Stimulated activated naive CD4-positive, alpha-beta T cell (primary cell): ENCODE results near the gene NDEL1.
"Not testable (repeated sequence)": the region's sequence is repeated elsewhere in the genome, so short reads cannot be mapped to it uniquely, and the experiment has no call there.

Source experiments
- DNase-seq, 6 experiments: peaks; one replicate each; lab custom pipeline; 2025; lab: John Stamatoyannopoulos, UW

The NDEL1 gene, protein sequence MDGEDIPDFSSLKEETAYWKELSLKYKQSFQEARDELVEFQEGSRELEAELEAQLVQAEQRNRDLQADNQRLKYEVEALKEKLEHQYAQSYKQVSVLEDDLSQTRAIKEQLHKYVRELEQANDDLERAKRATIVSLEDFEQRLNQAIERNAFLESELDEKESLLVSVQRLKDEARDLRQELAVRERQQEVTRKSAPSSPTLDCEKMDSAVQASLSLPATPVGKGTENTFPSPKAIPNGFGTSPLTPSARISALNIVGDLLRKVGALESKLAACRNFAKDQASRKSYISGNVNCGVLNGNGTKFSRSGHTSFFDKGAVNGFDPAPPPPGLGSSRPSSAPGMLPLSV

DNA sequence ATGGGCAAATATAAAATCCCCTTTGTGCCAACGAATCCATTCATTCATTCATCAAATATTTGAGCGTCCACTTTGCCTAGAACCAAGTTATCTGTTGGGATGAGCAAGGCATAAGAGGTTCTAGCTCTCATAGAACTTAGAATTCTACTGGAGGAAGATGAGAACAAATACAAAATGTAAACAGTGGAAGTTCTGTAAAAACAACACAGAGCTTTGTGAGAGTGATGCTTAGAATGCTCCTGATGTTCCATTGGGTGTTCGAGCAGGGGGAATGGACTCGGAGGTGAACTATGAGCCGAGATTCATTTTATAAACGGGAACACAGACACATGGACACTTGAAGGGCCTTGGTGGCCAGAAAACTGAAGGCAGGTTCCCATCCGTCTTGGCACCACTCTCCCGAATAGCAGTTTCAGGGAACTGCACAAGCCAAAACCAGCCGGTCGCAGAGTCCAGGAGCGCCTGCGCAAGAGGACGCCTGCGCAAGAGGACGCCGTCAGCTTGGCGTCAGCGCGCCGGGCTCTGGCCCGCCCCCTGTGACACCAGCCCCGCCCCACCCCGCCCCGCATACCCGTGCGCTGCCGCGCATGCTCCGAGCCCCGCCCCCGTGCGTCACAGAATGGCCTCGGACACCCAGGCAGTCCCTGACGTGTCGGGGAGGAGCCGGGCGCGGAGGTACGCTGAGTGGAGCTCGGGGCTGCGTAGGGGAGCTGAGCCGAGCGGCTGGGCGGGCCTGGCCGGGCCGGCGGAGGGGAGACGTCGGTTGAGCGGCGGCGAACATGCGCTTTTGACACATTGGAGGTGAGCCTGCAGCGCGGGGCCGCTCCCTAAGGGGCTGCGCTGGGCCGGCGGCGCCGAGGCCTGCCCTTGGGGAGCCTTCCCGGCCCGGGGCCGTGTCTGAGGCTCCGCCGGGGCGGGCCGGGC, at the start of gene NDEL1:
TSS of gene NDEL1 (plus strand) at position 640 of the 924 bp plus-strand sequence. CDS start 8,388 bp downstream, outside the sequence.
- DNase-seq: peak; percentile 97 to 99 (median 99)

DNA sequence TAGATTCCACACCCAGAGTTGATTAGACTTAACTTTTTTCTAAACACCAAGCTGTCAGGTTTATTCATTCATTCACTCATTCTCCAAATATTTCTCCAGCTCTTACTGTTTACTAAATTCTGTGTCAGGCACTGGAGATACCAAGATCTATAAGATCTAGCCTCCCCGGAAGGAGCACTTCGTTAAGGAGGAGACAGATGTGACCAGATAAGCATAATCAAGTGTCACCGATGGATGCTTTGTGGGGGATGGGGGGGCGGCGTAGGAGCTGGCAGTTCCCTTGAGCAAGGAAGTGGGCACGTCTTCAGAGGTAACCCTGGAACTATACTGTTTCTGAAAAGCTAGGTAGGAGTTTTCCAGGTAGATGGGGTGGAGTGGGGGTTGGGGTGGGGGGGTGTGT, 48.8 kb upstream of the NDEL1 start:
- DNase-seq: no peak

DNA sequence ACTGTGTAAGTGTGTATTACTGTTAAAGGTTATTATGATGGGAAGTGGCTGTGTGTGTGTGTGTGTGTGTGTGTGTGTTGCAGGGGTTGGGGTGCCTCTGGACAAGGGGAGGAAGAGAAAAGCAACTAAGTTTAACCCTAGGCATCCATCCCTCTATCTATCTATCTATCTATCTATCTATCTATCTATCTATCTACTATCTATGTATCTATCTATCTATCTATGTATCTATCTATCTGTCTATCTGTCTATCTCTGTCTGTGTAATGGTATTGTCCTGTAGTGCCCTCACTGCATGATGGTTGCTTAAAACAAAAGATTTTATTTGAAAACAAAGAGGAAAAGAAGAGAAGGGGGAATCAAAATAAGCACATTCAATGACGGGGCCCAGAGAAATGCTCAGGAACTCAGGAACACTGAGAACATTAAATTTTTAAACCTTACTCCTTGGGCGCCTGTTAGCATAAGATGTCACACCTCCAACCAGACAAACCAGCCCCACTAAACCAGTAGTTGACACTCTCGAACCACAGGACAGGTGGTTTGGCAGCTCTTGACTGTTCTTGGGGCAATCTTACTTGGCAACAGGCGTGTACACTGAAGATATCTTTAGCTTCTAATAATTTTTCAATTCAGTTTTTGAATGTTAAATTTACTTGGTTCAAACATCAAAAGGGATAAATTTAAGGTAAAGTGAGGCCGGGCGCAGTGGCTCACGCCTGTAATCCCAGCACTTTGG, 47.6 kb upstream of the NDEL1 start:
- no peak for DNase-seq

DNA sequence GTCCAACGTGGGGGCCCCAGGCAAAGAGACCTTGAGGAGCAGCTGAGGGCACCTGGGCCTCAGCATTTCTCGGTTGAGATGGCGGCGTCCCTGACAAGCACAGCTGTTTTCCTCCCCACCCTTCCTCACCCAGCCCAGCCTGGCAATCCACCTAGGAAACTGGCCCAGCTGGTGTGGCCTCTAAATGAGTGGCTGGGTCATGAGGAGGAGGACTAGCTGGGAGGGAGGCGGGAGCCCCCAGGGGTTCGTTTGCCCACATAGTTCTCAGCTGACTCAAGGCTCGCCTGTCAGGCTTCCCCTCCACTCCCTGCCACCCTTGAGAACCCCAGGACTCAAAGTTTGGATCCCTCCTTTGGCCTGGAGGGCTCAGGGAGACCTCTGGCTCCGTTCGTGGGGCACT, 44.0 kb upstream of the NDEL1 start:
- no peak for DNase-seq

DNA sequence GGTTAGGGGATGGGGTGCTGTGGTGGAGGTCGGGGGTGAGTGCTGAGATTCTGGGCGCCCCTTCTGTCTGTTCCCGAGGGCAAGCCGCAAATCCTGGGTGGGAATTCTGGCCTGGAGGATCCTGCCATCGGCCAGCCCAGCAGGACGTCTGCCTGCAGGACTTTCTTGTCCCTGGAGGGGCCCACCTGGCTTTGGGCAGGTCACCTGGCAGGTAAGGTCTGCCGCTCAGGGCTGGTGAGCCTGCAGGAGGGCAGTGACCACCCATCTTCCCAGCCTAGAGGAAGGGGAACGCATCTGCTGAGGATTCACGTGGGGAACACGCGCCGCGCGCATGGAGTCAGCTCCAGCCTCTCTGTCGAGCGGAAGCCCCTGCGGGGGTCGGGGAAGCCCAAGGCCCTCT, 43.4 kb upstream of the NDEL1 start:
- no peak for DNase-seq

DNA sequence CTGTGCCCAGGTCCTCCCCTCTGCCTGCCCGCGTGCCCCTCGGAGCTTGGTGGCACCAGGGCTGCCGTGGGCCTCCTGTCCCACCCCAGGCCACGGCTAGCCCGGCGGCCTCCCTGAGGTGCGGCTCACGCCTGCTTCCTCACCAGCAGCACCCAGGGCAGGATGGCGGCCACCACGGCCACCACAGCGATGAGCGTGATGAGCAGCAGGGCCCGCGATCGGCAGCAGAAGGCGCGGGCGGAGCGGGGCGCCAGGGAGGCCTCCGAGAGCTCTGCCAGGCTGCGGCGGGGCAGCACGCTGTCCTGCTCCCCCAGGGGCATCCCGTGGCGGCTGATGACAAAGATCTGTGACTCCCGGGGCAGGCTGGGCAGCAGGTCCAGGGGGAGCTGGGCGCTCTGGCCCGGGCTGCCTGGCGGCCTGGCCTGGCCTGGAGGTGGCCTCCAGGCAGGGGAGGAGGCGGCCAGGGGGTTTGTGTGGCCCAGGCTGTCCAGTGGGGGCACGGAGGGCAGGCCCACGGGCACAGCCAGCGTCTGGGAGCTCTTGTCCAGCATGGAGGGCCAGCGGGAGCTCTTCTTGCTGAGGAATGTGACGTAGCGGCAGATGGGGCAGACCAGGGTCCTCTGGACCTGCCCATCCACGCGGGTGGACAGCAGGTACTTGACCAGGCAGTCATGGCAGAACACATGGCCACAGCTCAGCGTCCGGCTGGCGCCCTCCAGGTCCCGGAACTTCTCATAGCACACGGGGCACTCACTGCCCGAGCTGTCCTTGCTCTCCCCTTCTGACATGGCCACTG, 42.8 kb upstream of the NDEL1 start:
- DNase-seq: no peak

DNA sequence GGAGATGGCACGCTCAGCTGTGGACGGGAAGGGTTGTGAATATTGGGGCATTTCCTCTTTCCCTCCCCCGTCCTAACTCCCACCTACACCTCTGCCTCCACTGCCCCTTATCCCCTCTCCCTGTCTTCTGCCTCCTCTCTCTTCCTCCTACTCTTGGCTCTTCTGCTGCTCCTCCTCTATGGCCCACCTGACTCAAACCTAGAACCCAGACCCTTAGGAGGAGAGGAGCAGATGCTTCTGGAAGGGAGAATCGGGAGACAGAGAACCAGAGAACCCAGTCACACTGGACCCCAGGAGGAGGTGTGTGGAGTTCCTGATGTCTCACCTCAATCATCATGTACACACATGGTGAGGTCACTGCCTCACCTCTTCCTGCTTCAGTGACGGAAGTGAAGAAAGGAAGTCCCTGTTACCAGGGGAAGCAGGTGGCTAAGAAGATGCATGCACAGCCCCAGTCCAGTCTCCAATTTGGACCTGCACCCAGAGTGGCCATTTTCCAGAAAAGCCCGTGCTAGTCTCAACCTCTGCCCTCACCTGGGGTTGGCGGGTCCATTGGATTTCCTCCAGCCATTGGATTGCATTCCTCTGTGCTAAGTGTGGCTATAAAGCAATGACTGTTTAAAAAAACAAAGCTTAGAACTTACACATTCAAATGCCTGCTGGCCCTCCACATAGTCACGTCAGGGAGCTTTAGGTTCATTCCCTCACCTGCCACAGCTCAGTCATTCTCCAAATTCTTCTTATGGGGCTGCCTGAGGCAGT, 42.0 kb upstream of the NDEL1 start:
- peak in 4 of 6 experiments; percentile 26 to 58 (median 50) for DNase-seq

DNA sequence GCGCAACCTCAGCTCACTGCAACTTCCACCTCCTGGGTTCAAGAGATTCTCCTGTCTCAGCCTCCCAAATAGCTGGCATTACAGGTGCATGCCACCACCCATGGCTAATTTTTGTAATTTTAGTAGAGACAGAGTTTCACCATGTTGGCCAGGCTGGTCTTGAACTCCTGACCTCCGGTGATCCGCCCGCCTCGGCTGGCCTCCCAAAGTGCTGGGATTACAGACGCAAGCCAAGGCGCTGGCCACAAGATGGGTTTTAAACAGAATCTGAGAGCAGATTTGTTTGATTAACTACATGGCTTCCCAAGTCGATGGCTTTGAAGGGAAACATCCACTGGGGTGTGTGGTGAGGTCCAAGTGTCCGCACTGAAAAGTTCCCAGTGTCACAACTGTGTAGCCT, 41.2 kb upstream of the NDEL1 start:
- DNase-seq: not testable (repeated sequence)

DNA sequence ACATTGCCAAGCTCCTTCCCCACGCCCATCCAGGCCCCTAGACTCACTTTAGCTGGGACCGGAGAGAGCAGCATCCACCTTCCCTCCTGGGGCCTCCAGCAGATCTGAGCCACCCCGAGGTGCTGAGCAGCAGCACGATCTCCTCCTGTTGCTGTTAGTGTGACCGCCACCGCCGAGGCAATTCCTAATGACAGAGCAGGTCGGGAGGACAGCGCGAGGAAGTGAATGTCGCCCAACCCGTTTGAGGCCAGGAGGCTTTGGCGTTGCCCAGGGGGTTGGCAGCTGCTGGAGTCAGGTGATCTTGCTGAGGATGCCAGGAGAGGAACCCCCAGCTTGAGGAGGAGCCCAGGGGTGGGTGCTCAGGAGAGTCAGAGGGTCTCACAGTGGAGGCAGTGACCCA, 38.0 kb upstream of the NDEL1 start, which contains the start of gene RNF222:
TSS of gene RNF222 (minus strand) at position 192 of the 400 bp plus-strand sequence. CDS start 4,366 bp downstream, outside the sequence.
- DNase-seq: no peak

DNA sequence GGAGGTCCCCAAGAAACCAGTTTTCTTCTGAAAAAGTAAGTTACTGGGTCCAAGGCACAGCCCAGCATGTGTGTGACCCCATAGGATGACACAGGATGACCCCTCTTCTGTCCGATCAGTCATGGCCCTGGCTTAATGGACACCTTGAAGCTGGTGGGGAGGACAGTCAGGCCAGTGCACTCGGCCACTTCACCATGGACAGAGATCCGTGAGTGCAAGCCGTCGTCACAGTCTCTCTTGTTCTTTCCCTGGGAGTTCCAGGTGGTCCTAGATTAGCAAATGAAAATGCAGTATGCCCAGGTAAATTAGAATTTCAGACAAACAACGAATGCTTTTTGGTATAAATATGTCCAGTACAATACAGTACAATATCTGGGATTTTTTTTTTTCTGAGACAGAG, 36.7 kb upstream of the NDEL1 start:
- no peak for DNase-seq

DNA sequence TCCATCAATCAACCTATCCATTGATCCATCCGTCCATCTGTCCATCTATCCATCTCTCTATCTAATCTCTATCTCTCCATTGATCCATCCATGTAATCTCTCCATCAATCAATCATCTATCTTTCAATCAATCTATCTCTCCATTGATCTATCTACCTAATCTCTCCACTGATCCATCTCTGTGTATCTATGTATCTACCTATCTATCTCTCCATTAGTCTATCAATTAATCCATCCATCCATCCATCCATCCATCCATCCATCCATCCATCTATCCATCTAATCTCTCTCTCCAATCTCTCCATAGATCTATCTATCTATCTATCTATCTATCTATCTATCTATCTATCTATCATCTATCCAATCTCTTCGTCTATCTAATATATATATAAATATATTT, 34.6 kb upstream of the NDEL1 start:
- DNase-seq: no peak

DNA sequence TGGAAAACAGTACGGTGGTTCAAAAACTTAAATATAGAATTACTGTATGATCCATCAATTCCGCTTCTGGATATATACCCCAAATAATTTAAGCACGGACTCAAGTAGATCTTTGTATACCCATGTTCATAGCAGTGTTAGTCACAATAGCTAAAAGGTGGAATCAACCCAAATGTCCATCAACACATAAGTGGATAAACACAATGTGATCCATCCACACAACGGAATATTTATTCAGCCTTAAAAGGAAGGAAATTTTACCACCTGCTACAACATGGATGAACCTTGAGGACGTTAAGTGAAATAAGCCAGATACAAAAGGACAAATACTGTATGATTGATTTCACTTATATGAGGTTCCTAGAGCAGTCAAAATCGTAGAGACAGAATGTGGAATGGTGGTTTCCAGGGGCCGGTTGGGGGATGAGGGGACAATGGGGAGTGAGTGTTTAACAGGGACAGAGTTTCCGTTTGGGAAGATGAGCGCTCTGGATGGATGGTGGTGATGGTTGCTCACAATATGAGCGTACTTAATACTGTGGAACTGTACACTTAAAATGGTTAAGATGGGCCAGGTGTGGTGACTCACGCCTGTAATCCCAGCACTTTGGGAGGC, 32.7 kb upstream of the NDEL1 start:
- DNase-seq: no peak

DNA sequence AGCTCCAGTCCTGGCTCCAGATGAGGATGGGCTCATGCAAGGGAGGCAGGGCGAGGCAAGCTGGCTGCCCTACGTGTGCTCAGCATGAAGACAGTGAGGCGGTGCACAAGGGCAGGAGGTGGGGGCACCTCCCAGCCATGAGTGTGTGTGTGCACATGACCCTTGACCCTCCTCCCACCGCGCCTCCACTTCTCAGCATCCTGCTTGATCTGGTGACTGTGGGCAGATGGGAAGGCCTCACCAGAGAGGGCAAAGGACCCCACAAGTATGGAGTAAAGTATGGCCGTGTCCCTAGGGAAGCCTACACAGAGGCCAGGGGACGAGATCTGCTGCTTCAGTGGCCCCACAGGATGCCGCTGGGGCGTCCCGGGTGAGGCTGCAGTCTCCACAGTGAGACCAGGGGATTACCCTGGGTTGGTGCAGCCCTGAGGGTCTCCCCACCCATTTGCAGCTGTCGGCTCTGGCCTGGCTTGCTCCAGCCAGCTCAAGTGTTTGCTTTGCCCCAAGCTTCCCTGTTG, 30.1 kb upstream of the NDEL1 start:
- no peak for DNase-seq

DNA sequence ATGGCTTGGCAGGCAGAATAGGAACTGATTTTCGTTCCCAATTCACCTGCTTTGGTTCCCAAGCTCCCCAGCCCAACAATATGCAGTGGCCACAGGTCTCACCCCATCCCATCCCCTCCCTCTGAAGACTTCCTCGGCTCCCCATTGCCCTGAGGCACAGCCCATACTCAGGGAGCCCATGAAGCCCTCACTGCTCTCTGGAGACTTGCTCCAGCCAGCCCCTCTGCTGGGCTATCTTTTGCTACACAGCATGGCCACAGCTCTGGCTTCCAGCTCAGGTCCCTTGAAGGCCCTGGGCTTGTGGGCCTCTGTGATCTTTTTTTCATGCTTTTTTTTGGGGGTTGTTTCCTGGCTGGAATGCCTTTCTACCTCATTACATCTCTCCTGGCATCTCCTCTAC, 29.5 kb upstream of the NDEL1 start:
- no peak for DNase-seq

DNA sequence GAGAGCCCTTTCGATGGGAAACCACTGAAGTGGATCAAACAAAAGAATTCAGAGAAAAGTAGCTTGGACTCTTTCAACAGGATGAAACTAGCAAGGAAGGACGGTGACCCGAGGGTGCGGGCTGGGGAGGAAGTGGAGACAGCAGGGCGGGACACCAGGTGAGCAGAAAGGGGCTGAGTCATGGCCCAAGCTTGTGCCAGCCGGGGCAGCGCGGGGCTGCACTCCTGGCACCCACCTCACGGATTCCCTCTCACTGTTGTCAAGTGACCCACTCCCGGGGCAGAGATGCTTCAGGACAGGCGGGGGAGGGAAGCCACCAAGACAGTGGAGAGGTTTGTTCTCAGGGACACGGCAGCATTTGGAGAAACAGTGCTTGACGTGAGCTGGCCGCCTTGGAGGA, 27.3 kb upstream of the NDEL1 start:
- no peak for DNase-seq

DNA sequence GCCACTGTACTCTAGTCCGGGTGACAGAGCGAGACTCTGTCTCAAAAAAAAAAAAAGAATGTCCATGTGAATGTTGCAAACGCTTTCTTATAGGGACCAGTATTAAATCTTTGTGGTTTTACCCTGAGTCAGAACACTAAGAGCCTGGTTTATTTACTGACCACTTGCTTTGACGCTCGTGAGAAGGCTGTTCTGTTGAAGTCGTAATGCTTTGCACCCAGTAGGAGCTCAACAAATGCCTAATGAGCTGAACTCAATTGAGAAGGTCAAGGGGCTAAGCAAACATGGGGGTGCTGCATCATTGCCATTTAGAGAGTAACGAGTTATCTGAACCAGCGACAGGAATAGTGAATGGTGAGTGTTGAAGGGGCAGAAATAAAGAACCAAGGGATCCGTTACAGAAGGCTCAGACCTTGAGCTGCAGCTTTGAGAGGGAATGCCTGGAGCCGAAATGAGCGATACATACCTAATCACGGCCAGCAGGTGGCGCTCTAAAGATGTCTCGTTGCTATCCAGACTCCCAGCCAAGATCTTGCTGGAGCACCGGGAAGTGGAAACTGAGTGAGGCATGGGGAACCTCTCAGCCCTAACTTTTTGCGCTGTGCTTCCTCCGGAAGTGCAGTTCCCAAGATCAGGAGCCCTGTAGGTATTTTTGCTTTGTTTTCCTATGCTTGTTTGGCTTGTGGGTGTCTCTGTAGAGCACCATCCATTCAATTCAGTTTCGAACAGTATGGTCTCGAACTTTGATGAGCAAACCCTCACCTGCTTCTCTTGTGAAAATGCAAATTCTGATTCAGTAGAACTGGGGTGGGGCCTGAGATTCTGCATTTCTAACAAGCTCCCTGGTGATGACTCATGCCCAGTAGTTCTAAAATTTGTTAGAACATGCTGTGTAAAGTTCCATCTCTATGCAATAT, 25.5 kb upstream of the NDEL1 start:
- peak; percentile 9 to 80 (median 70) for DNase-seq

DNA sequence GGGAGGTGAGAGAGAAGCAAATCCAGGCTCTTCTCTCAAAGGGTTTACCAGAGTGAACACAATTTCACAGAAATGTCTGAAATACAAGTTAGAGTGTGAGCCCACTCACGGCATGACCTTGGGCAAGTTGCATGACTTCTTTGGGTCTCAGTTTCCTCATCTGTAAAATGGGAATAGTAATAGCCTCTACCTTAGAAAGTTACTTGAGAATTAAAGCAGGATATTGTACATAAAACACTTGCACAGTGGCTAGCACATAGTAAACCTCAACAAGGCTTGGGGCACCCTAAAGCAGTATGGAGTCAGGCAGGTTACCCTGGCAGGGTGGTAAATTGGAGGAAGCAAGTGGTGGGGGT, 24.8 kb upstream of the NDEL1 start:
- no peak for DNase-seq

DNA sequence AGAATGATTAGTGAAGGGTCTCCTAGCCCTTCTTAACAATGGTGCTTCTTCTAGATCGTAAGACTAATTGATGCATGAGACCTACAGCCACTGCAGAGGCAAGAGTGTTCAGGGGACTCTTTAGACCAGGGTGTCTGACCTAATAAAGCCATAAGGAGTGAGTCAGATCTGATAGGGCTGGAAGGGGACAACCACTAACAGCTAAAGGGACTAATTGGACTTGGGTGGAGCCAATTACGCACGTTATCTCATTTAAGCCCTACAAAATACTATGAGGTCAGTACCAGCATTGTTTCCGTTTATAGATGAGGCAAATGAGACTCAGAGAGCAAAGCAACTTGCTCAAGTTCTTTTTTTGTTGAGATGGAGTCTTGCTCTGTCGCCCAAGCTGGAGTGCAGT, 23.6 kb upstream of the NDEL1 start:
- DNase-seq: no peak

DNA sequence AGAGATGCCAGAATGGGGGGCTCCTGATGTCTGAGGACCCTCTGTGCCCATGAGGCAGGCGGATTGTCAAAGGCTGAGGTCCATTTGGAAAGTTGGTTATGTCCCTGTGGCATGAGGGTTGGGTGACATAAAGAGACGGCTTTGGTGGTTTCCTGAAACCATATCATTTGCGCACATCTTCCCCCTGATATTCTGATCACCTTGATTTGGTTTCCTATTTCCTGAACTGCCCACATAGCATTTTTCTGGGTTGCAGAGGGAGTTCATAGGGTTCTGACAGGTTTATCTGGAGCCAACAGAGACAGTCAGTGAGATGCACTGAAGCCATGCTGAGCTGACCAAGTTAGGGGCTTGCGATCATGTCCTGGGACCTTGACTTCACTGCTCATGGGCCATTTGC, 22.4 kb upstream of the NDEL1 start:
- no peak for DNase-seq
